Subcutaneous abdominal adipose tissue (tissue), 5 donors: ENCODE results near the gene GRIK4.
"Not testable (repeated sequence)": the region's sequence is repeated elsewhere in the genome, so short reads cannot be mapped to it uniquely, and the experiment has no call there.

ENCODE experiments used
- H3K27ac ChIP-seq: one replicate; pipeline ENCODE4 v1.7.0; 2013; ENCODE audit warnings: low read depth, mild to moderate bottlenecking, inconsistent platforms, low read length, moderate library complexity
- H3K27me3 ChIP-seq, 5 donors: one replicate each; pipeline ENCODE4 v1.7.0; 2013; ENCODE audit warnings: low read length in 5 of 5, inconsistent platforms in 1 of 5; ENCODE audit not compliant: control insufficient read depth in 5 of 5, insufficient read depth in 4 of 5
- H3K36me3 ChIP-seq, 5 donors: one replicate each; pipeline ENCODE4 v1.7.0; 2013; ENCODE audit warnings: low read length in 5 of 5; ENCODE audit not compliant: control insufficient read depth in 5 of 5, insufficient read depth in 5 of 5
- H3K4me1 ChIP-seq, 5 donors: one replicate each; pipeline ENCODE4 v1.7.0; 2013; ENCODE audit warnings: low read length in 5 of 5, mild to moderate bottlenecking in 3 of 5, moderate library complexity in 1 of 5; ENCODE audit not compliant: control insufficient read depth in 5 of 5, insufficient read depth in 5 of 5
- H3K4me3 ChIP-seq, 5 donors: one replicate each; pipeline ENCODE4 v1.7.0; 2013; ENCODE audit warnings: low read length in 5 of 5, low read depth in 1 of 5
- H3K9ac ChIP-seq, 5 donors: one replicate each; pipeline ENCODE4 v1.7.0; 2013; ENCODE audit warnings: low read length in 5 of 5, mild to moderate bottlenecking in 4 of 5, moderate library complexity in 3 of 5
- H3K9me3 ChIP-seq, 5 donors: one replicate each; pipeline ENCODE4 v1.7.0; 2013; ENCODE audit warnings: low read length in 5 of 5; ENCODE audit not compliant: control insufficient read depth in 5 of 5
- donor health status: healthy.
- donor health status: healthy.
- donor health status: healthy.
- donor health status: healthy.
- donor health status: healthy.

Gene GRIK4

DNA sequence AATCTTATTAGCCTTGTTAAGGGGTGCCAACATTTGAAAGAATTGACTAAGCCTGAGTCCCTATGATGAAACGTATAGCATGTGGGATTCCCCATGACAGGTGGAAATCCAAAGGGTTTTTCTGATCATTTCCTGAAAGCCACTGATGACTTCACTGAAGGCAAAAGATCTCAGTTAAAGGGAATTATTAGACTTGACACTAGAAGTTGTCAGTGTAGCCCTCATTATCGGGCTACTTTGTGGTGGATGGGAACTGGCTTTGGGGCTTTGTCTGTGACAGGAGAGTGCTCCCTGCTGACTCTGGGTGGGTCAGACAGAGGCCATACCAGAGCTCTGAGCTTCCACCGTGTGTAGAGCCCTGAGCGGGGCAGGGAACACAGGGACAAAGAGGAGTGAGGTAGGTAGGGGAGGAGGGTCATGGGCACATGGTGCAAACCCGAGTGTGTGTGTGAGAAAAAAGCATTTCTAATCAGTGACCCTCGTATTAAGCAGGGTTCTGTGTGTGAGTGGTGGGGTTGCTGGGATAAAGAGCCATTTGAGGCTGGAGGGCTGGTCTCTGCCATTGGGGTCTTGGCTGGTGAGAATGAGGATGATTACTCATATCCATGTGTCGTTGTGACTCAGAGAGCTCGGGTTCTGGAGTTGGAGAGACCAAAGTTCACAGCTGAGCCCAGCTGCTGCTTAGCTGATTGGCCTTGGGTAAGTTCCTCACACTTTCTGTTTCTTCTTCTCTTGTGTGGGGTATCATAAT is 101.1 kb downstream of the GRIK4 start:
- H3K9me3 ChIP-seq: no peaks in the 10 kb centered on the region
- H3K9ac ChIP-seq: no peak overlapping the region
- no peaks in the 10 kb centered on the region for H3K36me3 ChIP-seq
- peaks cover 0 to 3% (median 0%) of the 10 kb centered on the region in 5 donors for H3K27me3 ChIP-seq
- H3K4me3 ChIP-seq: no peak overlapping the region
- no peak overlapping the region for H3K27ac ChIP-seq
- peaks cover 0 to 9% (median 4%) of the 10 kb centered on the region in 5 donors for H3K4me1 ChIP-seq

DNA sequence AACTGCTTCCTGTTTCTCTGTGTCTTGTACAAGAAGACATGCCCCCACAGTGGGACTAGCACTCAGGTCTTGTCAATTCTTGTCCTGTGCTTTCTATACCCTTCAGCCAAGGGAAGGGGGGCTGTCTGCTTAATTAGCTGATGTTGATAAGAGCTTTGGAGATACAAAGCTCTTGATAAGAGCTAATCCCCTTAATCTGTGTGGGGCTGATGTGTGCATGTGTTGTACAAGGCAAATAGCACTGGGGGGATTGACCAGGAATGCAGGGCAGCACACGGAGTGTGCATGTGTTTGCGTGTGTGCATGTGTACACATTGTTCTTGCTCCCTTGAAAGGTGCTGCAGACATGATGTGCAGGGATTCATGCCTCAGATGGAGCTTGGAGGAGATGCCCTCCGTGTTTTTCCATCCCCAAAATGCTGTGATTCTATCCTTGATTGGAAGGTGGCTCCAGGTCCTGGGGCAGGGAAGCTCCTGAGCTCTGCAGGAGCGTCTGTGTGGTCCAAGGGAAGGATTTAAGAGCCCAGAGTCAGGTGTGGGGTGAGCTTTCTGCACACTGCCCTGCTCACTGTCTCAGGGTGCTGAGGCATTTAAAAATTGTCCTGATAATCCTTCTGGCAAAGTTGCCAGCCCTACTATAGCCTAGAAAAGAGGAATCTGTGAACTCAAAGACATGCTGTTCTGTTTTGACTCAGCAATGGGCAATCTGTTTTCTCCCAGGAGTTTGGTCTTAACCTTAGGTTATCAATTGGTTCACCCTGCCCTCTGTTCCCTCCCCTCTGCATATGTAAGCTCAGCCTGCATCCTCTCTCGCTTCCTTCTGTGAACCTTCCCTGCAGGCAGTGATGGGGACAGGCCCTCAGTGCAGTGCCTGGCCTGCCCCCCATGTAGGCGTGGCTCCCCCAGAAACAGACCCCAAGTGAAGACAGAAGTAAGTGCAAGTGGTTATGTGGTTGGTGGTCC is 102.0 kb downstream of the GRIK4 start:
- Histone ChIP-seq H3K27me3 (peaks cover 0 to 3% (median 0%) of the 10 kb centered on the region in 5 donors), H3K36me3 (no peaks in the 10 kb centered on the region), H3K9ac (no peak overlapping the region), H3K9me3 (peaks cover 0 to 8% (median 3%) of the 10 kb centered on the region in 5 donors), H3K4me1 (peaks cover 0 to 8% (median 4%) of the 10 kb centered on the region in 5 donors), H3K4me3 (no peak overlapping the region), H3K27ac (no peak overlapping the region)

DNA sequence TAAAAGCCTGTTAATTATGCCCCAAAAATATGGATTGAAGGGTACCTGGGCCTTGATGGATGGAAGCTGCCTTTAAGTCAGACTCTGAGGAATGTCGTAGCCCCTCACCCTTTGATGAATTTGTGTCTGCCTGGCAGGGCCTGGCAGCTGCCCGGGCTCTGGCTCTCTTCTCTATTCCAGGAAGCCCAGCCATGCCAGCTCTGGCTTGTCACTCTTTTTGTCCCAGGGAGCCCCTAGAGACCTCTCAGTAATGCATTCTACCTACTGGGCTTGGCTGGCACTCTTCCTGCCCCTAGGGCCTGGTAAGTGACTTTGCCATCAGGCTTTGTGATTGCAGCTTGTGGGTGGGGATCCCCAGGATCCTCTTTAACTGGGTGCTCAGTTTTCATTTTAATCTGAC is 103.8 kb downstream of the GRIK4 start:
- no peak overlapping the region for H3K4me3 ChIP-seq
- peaks cover 0 to 3% (median 0%) of the 10 kb centered on the region in 5 donors for H3K27me3 ChIP-seq
- H3K9ac ChIP-seq: no peak overlapping the region
- no peaks in the 10 kb centered on the region for H3K36me3 ChIP-seq
- no peak overlapping the region for H3K27ac ChIP-seq
- peaks cover 0 to 11% (median 4%) of the 10 kb centered on the region in 5 donors for H3K9me3 ChIP-seq
- peaks cover 0 to 4% (median 0%) of the 10 kb centered on the region in 5 donors for H3K4me1 ChIP-seq

GRCh38 chr11:120618399-120618798 is 106.9 kb downstream of the GRIK4 start:
- Histone ChIP-seq H3K9ac (no peak overlapping the region), H3K4me1 (peaks cover 0 to 9% (median 6%) of the 10 kb centered on the region in 5 donors), H3K27ac (no peak overlapping the region), H3K4me3 (no peak overlapping the region), H3K27me3 (peaks cover 0 to 3% (median 0%) of the 10 kb centered on the region in 5 donors), H3K9me3 (peaks cover 0 to 11% (median 4%) of the 10 kb centered on the region in 5 donors), H3K36me3 (no peaks in the 10 kb centered on the region)

GRCh38 chr11:120622189-120622875 is 110.8 kb downstream of the GRIK4 start:
- Histone ChIP-seq H3K27me3 (peaks cover 0 to 5% (median 0%) of the 10 kb centered on the region in 5 donors), H3K9me3 (peaks cover 0 to 11% (median 4%) of the 10 kb centered on the region in 5 donors), H3K4me1 (peaks cover 0 to 9% (median 6%) of the 10 kb centered on the region in 5 donors), H3K36me3 (no peaks in the 10 kb centered on the region), H3K27ac (no peak overlapping the region), H3K4me3 (no peak overlapping the region), H3K9ac (no peak overlapping the region)

DNA sequence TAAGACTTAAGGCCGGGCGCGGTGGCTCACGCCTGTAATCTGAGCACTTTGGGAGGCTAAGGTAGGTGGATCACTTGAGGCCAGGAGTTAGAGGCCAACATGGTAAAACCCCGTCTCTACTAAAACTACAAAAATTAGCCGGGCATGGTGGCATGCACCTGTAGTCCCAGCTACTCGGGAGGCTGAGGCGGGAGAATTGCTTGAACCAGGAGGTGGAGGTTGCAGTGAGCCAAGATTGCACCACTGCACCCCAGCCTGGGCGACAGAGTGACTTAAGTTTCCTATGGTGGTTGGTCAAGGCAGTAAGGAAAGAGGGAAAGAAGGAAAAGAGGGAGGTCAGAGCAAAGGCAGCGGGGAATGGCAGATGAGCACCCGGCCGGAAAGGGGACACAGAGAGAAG is 113.4 kb downstream of the GRIK4 start:
- H3K27me3 ChIP-seq: peaks cover 0 to 10% (median 0%) of the 10 kb centered on the region in 5 donors
- H3K27ac ChIP-seq, H3K9me3 ChIP-seq, H3K36me3 ChIP-seq, H3K4me1 ChIP-seq, H3K4me3 ChIP-seq, H3K9ac ChIP-seq: not testable (repeated sequence)

DNA sequence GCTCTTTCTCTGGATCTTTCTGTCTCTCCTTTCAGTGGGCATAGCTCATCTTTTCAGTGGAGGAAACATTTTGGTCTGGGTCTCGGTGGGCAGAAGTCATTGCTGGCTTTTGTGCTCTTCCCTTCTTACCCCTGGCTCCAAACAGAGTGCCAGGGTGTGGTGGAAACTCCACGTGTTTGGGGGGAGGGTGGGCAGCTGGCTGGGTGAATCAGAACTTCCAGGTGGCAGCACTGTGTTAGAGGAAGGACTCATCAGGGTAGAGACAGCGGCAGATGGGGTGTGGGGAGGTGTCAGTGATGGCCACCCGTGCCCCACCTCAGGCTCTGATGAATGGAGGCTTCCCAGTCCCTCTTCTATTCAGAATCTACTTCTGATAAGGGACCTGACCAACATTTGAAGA is 114.0 kb downstream of the GRIK4 start:
- Histone ChIP-seq H3K4me1 (peaks cover 0 to 9% (median 6%) of the 10 kb centered on the region in 5 donors), H3K27me3 (peaks cover 0 to 10% (median 0%) of the 10 kb centered on the region in 5 donors), H3K9me3 (no peaks in the 10 kb centered on the region), H3K36me3 (no peaks in the 10 kb centered on the region), H3K9ac (no peak overlapping the region), H3K4me3 (no peak overlapping the region), H3K27ac (no peak overlapping the region)

DNA sequence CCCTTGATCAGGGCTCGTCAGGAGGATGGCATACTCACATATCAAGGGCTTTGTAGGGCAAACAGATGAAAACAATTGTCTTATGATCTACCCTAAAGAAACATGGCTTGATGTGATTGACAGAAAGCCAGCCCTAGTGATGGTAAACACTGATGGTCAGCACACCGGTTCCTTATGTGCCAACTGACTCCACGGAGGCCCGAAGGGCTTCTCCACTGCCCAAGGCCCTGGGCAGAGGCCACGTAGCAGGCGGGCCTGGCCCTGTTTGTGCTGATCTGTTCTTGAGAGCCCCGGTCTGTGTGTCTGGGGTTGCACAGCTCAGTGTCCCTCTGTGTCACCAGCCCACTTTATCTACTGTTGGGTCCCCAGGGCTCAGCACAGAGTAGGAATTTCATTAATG is 115.2 kb downstream of the GRIK4 start:
- H3K9ac ChIP-seq: no peak overlapping the region
- no peak overlapping the region for H3K4me3 ChIP-seq
- H3K36me3 ChIP-seq: no peaks in the 10 kb centered on the region
- no peak overlapping the region for H3K27ac ChIP-seq
- no peaks in the 10 kb centered on the region for H3K9me3 ChIP-seq
- peaks cover 0 to 10% (median 0%) of the 10 kb centered on the region in 5 donors for H3K27me3 ChIP-seq
- H3K4me1 ChIP-seq: peaks cover 0 to 13% (median 6%) of the 10 kb centered on the region in 5 donors

GRCh38 chr11:120627327-120628163 is 116.0 kb downstream of the GRIK4 start:
- Histone ChIP-seq H3K4me3 (no peak overlapping the region), H3K27ac (no peak overlapping the region)

More at GRCh38 chr11:120627327-120628163, 116.0 kb downstream of the GRIK4 start:
- Histone ChIP-seq H3K4me1 (peaks cover 0 to 9% (median 3%) of the 10 kb centered on the region in 5 donors), H3K36me3 (no peaks in the 10 kb centered on the region), H3K9me3 (no peaks in the 10 kb centered on the region), H3K27me3 (peaks cover 0 to 11% (median 0%) of the 10 kb centered on the region in 5 donors), H3K9ac (no peak overlapping the region)
